Activated CD4-positive, alpha-beta T cell treated with anti-CD3 and anti-CD28 coated beads, Interleukin-2, amount 50 U/mL, for 24 hours (primary cell): ENCODE results near the gene UBE2L5.
A peak's percentile ranks its signal among the peaks of the same experiment; 100 is the strongest.

Source experiments
- DNase-seq, 2 donors: peaks; one replicate each; pipeline ENCODE4 v3.0.0-alpha.2; 2020; ENCODE audit warnings: low read depth in 1 of 2, low spot score in 1 of 2

Gene UBE2L5

DNA sequence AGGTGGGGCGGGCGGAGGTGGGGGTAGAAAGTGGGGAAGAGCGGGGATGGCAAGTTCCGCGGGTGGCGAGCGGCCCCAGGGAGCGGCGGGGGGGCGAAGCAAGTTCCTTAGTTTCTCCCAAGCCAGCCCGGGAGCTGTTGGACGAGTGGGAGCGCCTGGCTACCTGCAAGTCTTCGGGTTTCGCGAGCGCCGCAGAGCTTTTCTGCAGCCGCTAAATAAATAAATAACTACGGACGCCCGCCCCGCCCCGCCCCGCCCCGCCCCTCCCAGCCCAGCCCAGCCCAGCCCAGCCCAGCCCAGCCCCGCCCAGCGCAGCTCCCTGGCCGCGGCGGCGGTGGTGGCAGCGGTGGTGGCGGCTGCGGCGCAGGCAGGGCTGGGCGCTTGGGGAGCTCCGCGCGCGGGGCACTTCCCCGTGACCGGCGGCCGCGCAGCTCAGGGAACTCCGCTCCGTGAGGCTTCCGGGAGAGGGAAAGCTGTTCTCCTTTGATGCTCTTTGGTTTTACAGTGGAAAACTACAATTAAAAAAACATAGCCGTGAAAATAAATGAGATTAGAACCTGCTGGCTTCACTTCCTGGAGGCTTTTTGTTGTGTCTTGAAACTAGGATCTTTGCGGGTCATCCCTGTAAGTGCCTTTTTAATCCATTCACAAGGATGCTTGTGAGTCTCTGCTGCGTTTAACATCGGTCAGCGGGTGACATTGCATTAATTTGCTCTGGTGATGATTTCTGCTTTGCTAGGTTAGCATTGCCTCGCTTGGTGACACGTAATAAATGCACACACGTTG lies at the start of gene UBE2L5:
Gene UBE2L5, plus strand, starts transcription at position 440 of the 786 bp plus-strand sequence. CDS start 5,498 bp downstream, outside the sequence.
- DNase-seq: peak; percentile 32 to 43

DNA sequence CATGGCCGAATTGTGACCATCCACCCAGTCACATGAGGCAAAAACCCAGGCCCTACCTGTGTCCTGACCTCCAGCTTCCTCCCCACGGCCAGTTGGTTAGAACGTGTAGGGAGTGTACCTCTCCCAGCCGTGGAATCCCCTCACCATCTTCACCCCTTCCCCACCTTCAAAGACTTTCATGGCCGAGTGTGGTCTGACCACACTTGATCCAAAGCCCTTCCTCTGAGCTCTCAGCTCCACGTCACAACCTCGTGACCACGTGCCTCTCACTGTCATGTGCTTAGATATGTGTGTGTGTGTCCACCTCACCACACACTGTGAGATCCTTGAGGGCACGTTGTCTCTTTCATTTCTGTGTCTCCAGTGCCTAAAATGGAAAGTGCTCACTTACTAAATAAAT lies 48.6 kb upstream of the UBE2L5 start:
- DNase-seq: peak in 1 of 2 donors; percentile 20

DNA sequence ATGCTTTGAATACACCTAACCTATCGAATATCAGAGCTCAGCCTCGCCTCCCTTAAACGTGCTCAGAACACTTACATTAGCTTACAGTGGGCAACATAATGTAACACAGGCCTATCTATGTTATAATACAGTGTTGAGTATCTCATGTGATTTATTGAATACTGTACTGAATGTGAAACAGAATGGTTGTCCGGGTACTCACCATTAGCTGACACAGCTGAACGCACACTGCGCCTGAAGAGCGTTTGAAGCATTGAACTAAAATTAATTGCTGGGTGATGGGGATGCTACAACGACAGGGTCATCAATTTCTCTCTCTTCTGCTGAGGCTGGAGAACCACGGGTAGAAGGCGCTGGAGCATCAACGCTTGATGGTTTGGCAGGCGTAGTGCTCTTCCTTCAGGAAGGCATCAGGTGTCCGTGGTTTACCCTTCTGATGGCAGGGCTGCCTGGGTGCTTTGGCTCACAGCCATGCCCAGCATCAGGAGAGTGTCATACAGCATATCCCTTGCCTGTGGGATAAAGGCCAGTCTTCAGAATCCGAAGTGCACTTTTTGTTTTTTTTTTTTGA lies 46.9 kb upstream of the UBE2L5 start:
- DNase-seq: no peak

DNA sequence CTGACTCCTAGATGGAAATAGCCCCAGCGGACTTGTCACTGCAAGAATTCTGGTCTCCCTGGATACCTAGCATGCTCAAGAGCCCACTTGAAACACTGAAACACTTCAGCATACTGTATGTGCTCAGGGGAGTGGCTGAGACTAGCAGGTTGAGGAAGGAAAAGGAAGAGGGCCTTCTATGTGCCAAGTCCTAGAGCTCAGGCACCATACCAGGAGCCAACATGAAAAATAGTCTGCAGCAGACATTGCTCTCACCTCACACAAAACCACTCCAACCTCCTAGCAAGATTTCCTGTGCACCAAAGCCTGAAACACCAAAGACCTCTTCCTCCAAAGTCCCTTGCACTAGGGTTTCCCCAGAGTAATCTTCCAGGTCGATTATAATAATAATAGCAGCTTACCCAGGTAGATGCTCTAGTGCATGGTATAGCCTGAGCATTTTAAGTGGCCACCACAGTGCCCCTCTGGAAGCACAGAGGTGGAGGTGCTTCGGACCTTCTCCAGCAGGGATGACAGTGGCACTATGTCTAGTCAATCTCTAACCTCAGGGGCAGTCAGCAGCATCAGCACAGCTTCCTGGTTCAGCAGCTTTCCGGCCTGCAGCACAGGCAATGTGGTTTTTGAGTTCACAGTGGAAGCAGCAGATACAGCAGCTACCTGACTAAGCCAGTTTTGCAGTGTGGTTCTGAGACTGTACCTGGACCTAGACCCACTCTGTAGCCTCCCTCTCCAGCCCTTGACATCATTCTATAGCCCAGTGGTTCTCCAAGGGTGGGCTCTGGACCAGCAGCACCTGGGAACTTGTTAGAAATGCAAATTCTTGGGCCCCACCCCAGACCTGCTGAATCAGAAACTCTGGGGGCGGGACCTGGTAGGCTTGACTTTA lies 45.6 kb upstream of the UBE2L5 start:
- DNase-seq: peak in 1 of 2 donors; percentile 46

DNA sequence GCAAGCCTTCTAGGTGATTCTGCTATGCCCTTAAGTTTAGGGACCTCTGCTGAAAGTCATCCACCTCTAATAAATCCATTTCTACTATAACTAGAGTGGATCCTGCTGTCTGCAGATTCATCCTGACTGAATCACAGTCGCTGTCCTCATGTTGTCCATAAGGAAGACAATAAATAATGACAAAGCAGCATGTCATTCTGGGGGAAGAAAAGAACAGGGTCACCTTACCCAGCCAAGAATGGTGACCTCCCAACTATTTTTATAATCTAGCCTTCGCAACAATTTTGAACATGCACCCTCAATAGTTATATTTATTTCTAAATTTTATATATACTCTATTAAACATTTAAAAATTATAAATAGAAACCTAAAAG lies 45.0 kb upstream of the UBE2L5 start:
- DNase-seq: no peak

DNA sequence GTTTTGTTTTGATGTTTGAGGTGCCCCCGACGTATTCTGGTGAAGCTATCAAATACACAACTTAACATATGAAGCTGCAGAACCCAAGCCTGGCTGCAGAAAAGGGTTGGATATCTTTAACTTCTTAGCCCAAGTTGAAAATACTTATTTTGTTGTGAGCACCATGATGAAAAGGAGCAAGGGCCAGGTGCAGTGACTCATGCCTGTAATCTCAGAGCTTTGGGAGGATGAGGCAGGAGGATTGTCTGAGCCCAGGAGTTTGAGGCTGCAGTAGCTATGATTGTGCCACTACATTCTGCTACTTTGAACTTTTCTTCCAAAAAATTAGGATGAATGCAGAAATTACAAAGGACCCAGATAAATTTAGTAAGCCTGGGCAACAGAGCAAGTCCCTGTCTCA lies 44.1 kb upstream of the UBE2L5 start:
- DNase-seq: no peak

DNA sequence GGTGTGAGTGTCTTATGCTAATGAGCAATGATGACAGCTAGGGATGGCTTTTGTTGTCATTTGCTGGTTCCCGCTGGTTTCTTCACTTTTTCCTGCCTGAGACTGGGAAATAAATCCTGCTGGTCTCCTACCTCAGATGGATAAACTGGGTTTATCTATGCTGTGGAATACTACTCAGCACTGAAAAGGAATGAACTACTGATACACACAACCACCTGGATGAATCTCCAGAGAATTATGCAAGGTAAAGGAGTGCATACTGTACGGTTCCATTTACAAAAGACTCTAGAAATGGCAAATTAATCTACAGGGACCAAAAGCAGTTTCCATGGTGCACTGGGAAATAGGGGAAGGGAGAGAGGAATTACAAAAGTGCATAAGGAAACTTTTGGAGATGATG lies 41.2 kb upstream of the UBE2L5 start:
- no peak for DNase-seq

DNA sequence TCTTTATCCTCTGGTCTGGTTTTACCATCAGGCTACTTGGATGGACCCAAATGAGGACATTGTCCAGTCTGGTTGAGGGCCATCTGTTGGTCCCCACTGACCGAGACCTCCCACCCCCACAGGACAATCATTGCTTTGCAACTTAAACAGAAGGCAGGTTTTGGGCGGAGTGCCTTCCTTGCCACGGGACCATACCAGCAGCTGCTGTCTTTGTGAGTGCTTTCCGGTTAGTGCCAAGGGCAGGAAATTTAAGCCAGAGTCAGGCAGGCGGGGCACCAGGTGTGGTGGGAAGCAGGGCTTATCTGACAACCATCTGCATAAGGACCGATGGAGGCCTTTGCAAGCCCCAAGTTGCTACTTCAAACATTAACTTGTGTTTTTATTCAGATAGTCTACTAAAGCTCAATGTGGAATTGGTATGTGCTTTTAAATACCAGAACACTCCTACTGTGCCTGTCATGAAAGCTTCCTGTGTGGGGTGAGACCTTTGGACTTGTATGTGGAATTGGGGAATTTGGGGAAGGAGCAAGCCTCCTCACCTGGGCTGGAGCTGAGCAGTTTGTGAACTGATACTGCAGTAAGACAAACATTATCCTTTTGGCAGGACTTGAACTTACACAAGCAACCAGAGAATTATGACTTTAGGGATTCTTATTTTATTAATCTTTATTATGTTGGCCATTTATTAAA lies 39.3 kb upstream of the UBE2L5 start:
- no peak for DNase-seq

DNA sequence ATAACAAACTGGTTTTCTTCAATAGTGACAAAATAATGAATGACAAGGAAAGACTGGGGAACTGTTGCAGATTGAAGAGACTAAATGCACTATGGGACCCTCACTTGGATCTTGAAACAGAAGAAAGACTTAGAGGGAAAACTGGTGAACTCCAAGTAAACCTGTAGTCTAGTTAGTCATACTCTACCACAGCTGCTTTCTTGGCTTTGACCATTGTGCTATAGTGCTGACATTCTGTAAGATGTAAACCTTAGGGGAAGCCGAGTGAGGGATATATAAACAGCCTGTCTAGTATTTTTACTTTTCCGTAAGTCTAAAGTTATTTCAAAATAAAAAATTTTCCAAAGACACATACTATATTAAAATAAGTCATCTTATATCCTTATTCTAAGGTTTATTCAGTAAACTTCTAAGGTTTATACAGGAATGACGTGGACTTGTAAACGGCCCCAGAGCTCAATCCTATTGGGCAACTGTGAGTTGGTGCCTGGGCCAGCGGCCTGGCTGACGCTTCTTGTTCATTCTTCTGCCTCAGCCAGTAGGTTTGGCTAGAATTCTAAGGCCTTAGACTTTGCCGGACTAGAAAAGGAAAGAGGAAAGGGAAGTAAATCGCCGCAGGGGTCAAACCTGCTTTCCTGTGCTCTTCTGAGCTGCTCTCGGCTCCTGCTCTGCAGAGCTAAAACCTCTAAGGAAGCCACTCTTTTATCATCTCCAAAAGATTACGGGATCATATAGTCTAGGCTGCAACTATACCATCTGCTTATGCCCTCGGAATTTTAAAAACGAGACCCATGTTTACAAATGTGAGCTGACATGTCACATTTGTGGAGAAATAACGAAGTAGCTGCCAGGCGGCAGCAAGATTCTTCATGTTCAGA lies 33.6 kb upstream of the UBE2L5 start:
- DNase-seq: no peak

DNA sequence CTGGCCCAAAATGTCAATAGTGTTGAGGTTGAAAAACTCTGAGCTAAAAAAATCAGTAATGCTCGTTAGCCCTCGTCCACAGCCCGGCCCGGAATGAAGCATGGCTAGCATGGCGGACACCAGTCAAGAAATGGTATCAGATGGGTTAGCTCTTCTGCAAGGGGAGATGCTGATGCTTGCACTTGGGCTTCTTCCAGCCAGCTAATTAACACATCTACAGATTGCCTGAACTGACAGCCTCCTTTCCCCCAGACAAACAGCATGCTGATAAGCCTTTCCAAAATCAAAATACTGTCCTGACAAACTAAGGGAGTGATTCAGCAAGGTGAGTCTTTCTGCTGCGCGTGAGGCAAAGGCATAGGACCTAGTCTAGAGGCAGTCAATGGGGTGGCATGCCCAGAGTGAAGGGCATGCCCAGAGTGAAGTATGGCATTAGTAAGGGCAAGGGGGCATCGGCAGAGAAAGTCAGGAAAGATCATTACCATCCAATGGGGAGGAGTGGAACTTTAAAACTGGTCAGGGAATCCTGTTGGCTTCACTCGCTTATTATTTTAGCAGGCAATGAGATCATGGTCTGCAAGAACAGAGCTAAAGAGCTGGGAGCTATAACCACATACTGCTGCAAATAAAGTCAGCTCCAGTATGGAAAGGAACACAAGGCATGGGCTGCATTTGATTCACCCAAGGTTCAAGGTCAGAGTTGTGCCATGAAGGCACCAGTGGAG lies 30.2 kb upstream of the UBE2L5 start:
- DNase-seq: no peak

DNA sequence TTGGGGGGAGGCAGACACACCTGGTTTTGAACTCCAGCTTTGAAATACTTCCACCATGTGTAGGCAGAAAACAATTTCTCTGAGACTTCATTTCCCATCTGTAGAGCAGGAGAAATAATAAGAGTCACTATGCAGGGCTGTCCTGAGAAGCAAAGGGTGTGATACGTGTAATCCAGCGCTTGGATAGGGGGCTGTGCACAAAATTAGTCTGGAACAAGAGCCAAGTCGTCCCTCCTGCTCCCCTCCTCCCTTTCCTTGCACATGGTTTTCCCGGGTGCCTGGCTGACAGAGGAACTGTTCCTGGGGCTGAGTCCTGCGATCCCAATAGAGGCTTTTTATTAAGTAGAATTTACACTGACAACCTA lies 29.6 kb upstream of the UBE2L5 start:
- no peak for DNase-seq

DNA sequence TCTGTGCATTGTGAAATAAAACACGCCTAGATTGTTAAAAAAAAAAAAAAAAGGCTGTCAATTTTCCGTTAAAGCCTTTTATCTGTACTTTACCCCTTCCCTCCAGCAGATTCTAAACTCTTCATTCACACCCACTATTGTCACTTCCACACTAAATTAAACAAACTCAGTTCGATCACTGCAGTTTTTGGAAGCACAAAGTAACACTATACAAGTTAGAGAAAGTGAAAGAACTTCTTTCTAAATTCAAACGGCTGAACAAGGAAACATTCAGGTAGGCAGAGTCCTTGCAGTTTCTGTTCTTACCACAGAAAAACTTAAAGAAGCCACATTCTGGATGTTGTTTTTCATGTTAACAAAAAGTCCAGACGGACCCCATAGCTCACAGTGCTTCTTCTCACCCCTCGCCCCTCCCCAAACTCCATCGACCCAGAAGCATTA lies 27.5 kb upstream of the UBE2L5 start:
- no peak for DNase-seq

DNA sequence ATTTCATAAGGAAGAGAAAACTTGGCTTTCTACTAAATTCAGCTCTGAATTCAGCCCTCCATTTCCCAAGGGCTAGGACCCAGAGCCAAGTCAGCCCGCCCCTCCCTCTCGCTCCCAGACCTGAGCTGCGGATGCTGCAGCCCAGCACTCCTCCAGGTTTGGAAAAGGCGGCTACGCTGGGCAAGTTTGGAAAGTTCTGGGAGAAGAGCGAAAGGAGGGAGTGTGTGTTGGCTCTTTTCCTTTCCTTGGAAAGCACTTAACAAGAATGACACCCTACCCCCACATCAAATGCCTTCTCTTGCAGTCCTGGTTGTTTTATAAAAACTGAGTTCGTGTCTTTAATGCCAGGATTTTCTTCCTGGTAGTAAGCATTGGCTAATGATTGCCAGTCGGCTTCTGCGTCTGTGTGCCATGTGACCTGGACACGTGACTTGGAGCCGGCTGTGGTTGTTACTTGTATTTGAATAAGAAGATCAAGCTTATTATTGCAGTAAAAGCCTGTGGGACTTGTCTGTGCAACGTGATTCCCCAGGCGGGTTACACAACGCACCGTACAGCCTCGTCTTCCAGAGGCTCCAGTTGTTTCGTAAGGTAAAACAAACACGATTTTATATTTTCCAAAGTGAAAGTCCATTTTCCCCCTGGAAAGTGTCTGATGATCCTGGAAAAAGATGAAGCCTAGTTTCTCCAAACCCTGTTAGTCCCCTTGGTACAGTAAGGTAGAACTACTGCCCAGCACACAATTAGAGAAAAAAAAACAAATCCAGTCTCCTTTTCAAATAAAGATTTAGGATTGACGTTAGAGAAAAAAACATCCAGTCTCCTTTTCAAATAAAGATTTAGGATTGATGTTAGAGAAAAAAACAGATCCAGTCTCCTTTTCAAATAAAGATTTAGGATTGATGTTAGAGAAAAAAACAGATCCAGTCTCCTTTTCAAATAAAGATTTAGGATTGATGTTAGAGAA lies 26.8 kb upstream of the UBE2L5 start:
- DNase-seq: peak in 1 of 2 donors; percentile 52

DNA sequence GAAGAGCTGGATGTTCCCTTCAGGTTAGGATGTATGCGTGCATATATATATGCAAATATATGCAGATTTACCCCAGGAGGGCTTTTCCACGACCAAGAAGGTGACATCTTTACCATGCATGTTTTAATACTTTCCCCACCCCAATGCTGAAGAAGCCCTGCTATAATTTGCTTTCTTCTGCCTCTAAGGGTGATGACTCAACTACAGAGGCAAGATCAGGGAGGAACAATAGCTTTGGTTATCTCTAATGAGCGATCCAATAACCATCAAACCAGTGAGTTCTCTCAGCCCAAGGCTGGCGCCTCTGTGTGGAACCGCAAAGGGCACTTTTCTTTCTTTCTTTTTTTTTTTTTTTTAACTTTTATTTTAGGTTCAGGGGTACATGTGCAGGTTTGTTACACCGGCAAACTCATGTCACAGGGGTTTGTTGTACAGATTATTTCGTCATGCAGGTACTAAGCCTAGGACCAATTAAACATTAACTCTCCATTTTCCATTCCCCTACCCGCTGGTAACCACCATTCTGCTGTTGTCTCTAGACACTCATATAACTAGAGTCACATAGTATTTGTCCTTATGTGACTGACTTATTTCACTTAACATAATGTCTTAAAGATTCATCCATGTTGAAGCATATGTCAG lies 25.7 kb upstream of the UBE2L5 start:
- DNase-seq: no peak

DNA sequence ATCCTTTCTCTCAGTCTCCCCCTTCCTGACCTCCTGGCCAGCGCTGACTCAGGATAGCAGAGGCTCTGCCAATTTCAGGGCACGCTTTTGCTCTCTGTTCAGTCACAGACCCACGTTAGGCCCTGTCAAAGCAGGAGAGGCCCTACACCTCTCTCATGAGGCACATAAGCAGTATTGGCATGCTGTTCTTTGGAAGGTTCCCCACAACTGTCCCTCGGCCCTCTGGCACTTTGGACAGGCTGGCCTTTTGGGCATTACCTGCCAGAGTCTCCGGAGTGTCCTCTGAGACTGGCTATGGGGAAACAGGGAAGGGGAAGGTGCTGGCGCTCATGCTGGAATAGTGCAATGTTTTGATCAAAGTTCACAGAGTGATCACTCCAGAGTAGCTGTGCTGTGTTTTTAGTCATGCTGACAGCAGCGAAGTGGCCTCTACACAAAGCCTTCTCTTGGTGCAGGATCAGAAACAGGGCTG lies 23.7 kb upstream of the UBE2L5 start:
- no peak for DNase-seq

DNA sequence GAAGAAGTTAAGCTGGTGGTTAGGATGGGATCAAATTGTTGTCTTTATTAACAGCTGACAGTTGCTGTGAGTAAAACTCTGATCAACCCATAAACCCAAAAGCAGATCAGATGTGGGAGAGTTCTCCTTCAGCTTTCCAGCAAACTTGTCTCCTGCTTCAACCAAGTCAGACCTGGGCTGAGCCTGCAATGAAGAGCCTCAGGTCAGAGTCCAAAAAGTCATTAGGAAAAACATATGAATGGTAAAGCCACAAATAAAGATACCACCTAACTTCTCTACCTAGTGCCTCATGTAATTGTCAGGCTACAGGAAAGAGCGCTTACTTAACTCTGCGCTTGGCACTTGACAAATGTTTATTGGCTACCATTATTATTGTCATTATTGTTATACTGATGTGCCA lies 21.9 kb upstream of the UBE2L5 start:
- no peak for DNase-seq

DNA sequence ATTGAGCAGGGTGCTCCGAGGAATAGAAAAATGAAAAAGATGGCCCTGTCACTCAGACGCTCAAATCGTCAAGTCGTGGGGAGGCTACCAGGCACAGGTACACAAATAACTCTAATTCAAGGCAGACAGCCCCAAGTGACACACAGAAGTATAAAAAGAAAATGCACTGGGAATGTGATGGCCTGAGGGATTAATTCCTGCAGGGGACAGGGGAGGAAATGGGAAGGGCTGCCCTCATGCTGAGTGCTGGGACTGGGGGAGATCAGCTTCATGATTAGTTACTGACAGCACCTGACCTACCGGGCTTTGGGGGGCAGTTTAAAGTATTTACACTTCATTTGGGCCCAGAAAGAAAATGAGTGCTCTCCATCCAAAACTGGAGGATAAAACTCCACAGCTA lies 20.9 kb upstream of the UBE2L5 start:
- no peak for DNase-seq

DNA sequence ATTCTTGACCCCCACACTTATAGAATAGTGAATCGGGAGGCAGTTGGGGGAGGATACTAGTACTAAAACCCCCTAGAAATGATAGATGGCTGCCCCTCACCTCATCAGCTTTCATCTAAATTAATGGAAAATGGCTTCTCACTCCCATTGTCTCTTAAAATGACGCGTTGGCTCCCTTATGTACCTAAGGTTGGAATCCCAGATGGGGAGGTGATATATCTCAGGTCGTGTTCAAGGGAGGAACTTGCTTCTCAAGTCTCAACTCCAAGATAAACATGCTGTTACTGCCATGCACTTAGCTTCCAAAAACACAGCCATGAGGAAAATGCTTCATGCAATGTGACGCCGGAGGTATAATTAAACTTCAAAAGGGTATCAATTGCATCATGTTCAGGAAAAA lies 18.8 kb upstream of the UBE2L5 start:
- DNase-seq: no peak
